SU-DHL-6 (cell line): ENCODE data around the gene C6orf120.

Source experiments
- H2AFZ ChIP-seq: fragments of 200-600 bp; sonication (generic); 2 replicates; pipeline ENCODE4 v1.6.1; 2014; ENCODE audit warnings: low read depth, mild to moderate bottlenecking, moderate library complexity, mixed read lengths, antibody characterized with exemption, low read length; ENCODE audit not compliant: severe bottlenecking
- H3F3A ChIP-seq: fragments of 200-600 bp; shearing (Covaris generic); 2 replicates; pipeline ENCODE4 v1.6.0; 2016; ENCODE audit warnings: antibody characterized with exemption, mild to moderate bottlenecking; ENCODE audit not compliant: insufficient read depth
- H3K27ac ChIP-seq: fragments of 200-600 bp; sonication (generic); 2 replicates; pipeline ENCODE4 v1.5.1; 2016; ENCODE audit warnings: low read depth, mild to moderate bottlenecking, low read length, moderate library complexity, mixed read lengths
- H3K27me3 ChIP-seq: fragments of 200-600 bp; sonication (generic), shearing (Covaris generic); 2 replicates; pipeline ENCODE4 v1.6.0; 2014; ENCODE audit warnings: mild to moderate bottlenecking, low read length
- H3K36me3 ChIP-seq: fragments of 200-600 bp; sonication (generic); 2 replicates; pipeline ENCODE4 v1.6.1; 2014; ENCODE audit warnings: mild to moderate bottlenecking, low read length, mixed read lengths
- H3K4me2 ChIP-seq: fragments of 300-600, 200-600 bp; shearing (Covaris generic), sonication (generic); 2 replicates; pipeline ENCODE4 v1.6.0; 2014; ENCODE audit warnings: low read length, low read depth, mild to moderate bottlenecking; ENCODE audit not compliant: poor library complexity, severe bottlenecking
- H3K4me3 ChIP-seq: fragments of 200-600 bp; sonication (generic); 2 replicates; pipeline ENCODE4 v1.5.1; 2014; ENCODE audit warnings: antibody characterized with exemption, low read length, mild to moderate bottlenecking, mixed read lengths; ENCODE audit not compliant: insufficient read depth, poor library complexity, severe bottlenecking
- H3K79me2 ChIP-seq: fragments of 200-600 bp; sonication (generic); 2 replicates; pipeline ENCODE4 v1.6.1; 2014; ENCODE audit warnings: mild to moderate bottlenecking, low read length, moderate library complexity; ENCODE audit not compliant: insufficient read depth
- H3K9ac ChIP-seq: fragments of 200-600 bp; sonication (generic); 2 replicates; pipeline ENCODE4 v1.7.0; 2014; ENCODE audit warnings: mild to moderate bottlenecking, low read length
- H3K9me2 ChIP-seq: fragments of 200-600 bp; sonication (generic); replicated peaks from 2 replicates; pipeline ENCODE4 v1.6.1; 2014; ENCODE audit warnings: low read length; ENCODE audit not compliant: insufficient read depth
- H3K9me3 ChIP-seq: fragments of 200-600 bp; sonication (generic); 2 replicates; pipeline ENCODE4 v1.6.1; 2014; ENCODE audit warnings: low read length, mixed read lengths; ENCODE audit not compliant: insufficient read depth
- H4K20me1 ChIP-seq: fragments of 200-600 bp; sonication (generic); 2 replicates; pipeline ENCODE4 v1.6.1; 2014; ENCODE audit warnings: low read depth, mild to moderate bottlenecking, antibody characterized with exemption, low read length, moderate library complexity, mixed read lengths
- EZH2phosphoT487 ChIP-seq: fragments of 200-600 bp; sonication (generic), shearing (Covaris generic); conservative IDR thresholded peaks from 2 replicates; pipeline ENCODE4 v1.6.1; 2018; ENCODE audit warnings: mild to moderate bottlenecking, antibody characterized with exemption, low read length, moderate library complexity, mixed read lengths
- TF ChIP-seq, protein P1 (sequence below): fragments of 200-600 bp; sonication (generic); IDR thresholded peaks from one replicate; pipeline ENCODE4 v1.5.1; 2017; ENCODE audit warnings: antibody characterized with exemption, mild to moderate bottlenecking, low read length, moderate library complexity; ENCODE audit not compliant: insufficient read depth, poor library complexity, severe bottlenecking

C6orf120 gene

DNA sequence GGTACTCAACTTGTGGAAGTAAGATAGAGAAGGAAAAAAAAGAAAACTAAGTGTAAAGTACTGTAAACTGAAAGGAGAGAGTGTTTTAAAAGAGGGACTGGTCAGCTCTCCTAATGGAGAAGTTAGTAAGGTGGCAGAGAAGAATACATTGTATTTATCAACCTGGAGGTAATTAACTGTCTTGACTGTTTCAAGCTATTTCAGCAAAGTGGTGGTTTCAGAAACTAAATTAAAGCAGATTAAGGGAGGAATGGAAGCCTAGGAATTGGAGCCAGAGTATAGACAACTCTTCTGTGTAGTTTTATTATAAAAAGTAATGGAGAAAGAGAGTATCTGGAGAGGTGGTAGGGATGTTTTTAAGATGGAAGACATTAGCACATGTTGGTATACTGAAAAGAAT, 25.0 kb downstream of the C6orf120 start:
- Histone ChIP-seq H3K36me3 (no peaks in the 10 kb centered on the region), H3K9ac (no peak overlapping the region), H4K20me1 (peaks cover 7% of the 10 kb centered on the region), H3K4me2 (no peak overlapping the region), H3K9me2 (no peaks in the 10 kb centered on the region), H3K79me2 (peaks cover 14% of the 10 kb centered on the region), H2AFZ (no peak overlapping the region), H3K4me3 (no peak overlapping the region), H3F3A (peaks cover 26% of the 10 kb centered on the region), H3K27me3 (no peaks in the 10 kb centered on the region), H3K27ac (no peak overlapping the region), H3K9me3 (no peaks in the 10 kb centered on the region)
- no peak for TF ChIP-seq EZH2phosphoT487
- TF ChIP-seq, protein P1, sequence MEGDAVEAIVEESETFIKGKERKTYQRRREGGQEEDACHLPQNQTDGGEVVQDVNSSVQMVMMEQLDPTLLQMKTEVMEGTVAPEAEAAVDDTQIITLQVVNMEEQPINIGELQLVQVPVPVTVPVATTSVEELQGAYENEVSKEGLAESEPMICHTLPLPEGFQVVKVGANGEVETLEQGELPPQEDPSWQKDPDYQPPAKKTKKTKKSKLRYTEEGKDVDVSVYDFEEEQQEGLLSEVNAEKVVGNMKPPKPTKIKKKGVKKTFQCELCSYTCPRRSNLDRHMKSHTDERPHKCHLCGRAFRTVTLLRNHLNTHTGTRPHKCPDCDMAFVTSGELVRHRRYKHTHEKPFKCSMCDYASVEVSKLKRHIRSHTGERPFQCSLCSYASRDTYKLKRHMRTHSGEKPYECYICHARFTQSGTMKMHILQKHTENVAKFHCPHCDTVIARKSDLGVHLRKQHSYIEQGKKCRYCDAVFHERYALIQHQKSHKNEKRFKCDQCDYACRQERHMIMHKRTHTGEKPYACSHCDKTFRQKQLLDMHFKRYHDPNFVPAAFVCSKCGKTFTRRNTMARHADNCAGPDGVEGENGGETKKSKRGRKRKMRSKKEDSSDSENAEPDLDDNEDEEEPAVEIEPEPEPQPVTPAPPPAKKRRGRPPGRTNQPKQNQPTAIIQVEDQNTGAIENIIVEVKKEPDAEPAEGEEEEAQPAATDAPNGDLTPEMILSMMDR: no peak

DNA sequence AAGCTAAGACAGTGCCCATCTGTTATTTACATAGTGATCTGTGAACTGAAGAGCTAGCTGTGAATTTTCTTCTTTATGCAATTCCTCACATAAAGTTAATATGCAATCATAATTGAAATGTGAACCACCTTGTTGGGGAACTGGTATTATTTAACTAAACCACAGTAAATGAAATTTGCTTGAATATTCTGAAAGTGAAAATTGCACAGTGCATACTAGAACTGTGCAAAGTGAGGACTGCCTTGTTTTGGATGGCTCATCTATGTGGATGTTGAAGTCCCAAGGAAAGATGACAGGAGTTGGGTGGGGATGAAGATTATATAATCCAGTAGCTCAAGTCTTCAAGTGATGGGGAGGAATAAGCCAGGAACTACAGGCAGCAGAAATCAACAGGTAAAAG, 28.0 kb downstream of the C6orf120 start:
- TF ChIP-seq, protein P1: no peak
- TF ChIP-seq EZH2phosphoT487: no peak
- H3K4me2 ChIP-seq: no peak overlapping the region
- no peaks in the 10 kb centered on the region for H3K79me2 ChIP-seq
- H3K36me3 ChIP-seq: no peaks in the 10 kb centered on the region
- H3K27ac ChIP-seq: no peak overlapping the region
- H3K9me2 ChIP-seq: no peaks in the 10 kb centered on the region
- H3K4me3 ChIP-seq: no peak overlapping the region
- no peaks in the 10 kb centered on the region for H4K20me1 ChIP-seq
- H2AFZ ChIP-seq: no peak overlapping the region
- no peaks in the 10 kb centered on the region for H3K9me3 ChIP-seq
- H3K27me3 ChIP-seq: no peaks in the 10 kb centered on the region
- H3F3A ChIP-seq: peaks cover 17% of the 10 kb centered on the region
- no peak overlapping the region for H3K9ac ChIP-seq

DNA sequence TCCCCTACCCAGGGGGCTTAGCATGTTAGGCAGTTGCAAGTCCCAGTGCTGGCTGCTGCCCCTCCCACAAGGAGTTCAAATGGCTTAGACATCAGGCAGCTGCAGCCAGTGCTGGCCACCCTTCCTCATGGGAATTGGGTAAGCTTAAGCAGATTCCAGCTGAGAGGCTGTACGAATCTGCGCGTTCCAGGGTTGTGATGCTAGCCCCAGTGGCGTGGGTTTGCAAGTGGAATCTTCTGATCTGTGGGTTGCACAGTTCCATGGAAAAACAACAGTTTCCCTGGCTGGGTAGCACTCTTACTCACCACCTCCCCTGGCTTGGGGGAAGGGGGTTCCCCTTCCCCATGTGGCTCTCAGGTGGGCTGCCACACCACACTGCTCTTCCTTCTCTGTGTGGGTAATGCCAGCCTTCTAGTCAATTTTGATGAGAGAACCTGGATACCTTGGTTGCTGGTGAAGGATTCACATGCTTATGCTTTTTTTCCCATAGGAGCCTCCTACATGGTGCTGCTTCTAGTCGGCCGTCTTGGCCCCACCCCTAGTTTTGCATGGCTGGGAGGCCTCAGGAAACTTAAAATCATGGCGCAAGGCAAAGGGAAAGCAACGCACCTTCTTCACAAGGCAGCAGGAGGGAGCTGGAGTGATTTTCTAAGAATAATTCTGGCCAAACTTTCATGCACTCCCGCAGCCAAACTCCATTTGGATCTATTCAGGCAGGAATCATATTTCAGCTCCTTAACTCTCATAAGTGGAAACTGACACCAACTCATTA, 36.5 kb downstream of the C6orf120 start:
- H3F3A ChIP-seq: no peaks in the 10 kb centered on the region
- no peak overlapping the region for H3K9ac ChIP-seq
- H3K79me2 ChIP-seq: no peaks in the 10 kb centered on the region
- no peak overlapping the region for H3K27ac ChIP-seq
- no peak overlapping the region for H3K4me3 ChIP-seq
- no peaks in the 10 kb centered on the region for H3K9me3 ChIP-seq
- no peak for TF ChIP-seq EZH2phosphoT487
- TF ChIP-seq, protein P1: no peak
- H2AFZ ChIP-seq: no peak overlapping the region
- H3K36me3 ChIP-seq: no peaks in the 10 kb centered on the region
- H3K4me2 ChIP-seq: no peak overlapping the region
- H4K20me1 ChIP-seq: no peaks in the 10 kb centered on the region
- H3K9me2 ChIP-seq: no peaks in the 10 kb centered on the region
- no peaks in the 10 kb centered on the region for H3K27me3 ChIP-seq
